ENCODE results near the gene BRSK1.

The BRSK1 gene

DNA sequence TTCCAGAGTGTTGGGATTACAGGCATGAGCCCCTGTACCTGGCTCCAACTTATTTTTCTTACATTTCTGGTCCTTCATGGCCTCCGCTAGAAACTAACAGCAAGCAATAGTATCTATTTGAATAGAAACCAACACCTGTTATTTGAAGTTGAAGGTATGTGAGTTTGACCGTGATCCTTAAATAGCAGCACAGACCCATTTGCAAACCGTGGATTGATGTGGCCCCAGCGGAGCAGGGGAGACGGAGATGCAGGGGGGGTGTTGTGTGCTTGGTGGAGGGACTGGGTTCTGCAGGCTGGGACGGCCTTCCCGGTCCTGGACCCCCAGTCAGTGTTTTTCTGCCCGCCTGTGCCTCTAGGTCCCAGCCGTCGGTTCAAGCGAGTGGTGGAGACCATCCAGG is 24.5 kb downstream of the BRSK1 start:
- TF ChIP-seq, protein P1, sequence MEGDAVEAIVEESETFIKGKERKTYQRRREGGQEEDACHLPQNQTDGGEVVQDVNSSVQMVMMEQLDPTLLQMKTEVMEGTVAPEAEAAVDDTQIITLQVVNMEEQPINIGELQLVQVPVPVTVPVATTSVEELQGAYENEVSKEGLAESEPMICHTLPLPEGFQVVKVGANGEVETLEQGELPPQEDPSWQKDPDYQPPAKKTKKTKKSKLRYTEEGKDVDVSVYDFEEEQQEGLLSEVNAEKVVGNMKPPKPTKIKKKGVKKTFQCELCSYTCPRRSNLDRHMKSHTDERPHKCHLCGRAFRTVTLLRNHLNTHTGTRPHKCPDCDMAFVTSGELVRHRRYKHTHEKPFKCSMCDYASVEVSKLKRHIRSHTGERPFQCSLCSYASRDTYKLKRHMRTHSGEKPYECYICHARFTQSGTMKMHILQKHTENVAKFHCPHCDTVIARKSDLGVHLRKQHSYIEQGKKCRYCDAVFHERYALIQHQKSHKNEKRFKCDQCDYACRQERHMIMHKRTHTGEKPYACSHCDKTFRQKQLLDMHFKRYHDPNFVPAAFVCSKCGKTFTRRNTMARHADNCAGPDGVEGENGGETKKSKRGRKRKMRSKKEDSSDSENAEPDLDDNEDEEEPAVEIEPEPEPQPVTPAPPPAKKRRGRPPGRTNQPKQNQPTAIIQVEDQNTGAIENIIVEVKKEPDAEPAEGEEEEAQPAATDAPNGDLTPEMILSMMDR (conservative IDR thresholded peaks at IDR 0.05), result no peak
- no peak for TF ChIP-seq ZFX (IDR thresholded peaks at IDR 0.05)
- no peak overlapping the region for H3K27ac ChIP-seq

DNA sequence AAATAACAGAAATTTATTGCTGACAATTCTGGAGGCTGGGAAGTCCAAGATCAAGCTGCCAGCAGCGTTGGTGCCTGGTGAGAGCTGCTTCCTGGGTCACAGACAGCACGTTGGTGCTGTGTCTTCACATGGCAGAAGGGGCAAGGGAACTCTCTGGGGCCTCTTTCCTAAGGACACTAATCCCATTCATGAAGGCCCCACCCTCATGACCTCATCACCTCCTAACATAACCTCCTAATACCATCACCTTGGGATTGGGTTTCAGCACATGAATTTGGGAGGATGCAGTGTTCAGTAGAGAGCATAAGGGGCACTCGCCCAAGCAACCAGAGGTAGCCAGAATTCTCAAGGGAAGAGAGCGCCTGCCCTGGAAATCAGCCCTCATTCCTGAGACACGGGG is 25.7 kb downstream of the BRSK1 start:
- TF ChIP-seq ZFX (IDR thresholded peaks at IDR 0.05), result no peak
- TF ChIP-seq, protein P1 (conservative IDR thresholded peaks at IDR 0.05), result no peak
- H3K27ac ChIP-seq, result no peak overlapping the region

DNA sequence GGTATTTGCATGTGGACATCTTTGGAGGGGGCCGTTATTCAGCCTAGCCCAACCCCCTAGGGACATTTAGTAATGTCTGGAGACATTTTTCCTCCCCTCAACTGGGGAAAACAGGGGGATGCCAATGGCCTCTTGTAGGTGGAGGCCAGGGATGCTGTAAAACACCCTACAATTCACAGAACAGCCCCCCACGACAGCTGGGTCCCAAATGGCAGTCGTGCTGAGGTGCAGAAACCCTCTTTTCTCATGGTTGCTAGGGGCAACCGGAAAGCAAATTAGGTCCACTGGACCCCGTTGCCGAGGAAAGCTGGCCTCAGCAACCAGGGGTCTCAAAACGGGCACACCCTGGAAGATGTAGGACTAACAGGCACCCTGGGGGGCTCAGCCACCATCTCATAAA is 26.7 kb downstream of the BRSK1 start:
- no peak for TF ChIP-seq ZFX (IDR thresholded peaks at IDR 0.05)
- TF ChIP-seq, protein P1 (conservative IDR thresholded peaks at IDR 0.05), result no peak
- H3K27ac ChIP-seq, result no peak overlapping the region

DNA sequence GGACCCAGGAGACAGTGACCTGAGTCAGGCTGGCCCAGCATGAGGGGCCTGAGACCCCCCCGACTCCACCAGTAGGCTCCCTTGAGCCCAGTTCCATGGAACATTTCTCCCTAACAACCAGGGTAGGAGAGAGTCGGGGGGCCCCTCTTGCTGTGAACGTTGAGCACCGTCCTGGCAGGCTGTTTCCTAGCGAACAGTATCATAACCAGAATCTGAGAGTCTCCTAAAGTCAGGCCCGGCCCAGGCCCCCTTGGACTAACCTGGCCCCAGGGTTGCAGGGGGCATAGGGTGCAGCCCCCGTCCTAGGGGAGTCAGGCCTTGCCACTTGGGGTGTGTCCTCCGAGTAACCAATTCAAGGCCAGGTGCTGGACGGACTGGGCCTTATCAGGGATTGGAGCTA is 27.6 kb downstream of the BRSK1 start:
- TF ChIP-seq, protein P1 (conservative IDR thresholded peaks at IDR 0.05), result no peak
- no peak for TF ChIP-seq ZFX (IDR thresholded peaks at IDR 0.05)
- no peak overlapping the region for H3K27ac ChIP-seq

DNA sequence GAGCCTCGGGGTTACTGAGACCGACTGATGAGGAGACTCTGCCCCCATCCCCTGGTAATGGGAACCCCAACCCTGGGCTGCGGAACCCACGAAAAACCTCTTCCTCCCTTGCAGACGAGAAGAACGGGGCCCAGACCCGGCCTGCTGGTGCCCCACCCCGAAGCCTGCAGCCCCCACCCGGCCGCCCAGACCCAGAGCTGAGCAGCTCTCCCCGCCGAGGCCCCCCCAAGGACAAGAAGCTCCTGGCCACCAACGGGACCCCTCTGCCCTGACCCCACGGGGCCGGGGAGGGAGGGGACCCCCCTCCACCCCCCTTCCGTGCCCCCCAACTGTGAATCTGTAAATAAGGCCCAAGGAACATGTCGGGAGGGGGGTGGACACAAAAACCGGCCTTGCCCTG is 28.0 kb downstream of the BRSK1 start:
- no peak overlapping the region for H3K27ac ChIP-seq
- TF ChIP-seq ZFX (IDR thresholded peaks at IDR 0.05), result no peak
- TF ChIP-seq, protein P1 (conservative IDR thresholded peaks at IDR 0.05), result no peak

DNA sequence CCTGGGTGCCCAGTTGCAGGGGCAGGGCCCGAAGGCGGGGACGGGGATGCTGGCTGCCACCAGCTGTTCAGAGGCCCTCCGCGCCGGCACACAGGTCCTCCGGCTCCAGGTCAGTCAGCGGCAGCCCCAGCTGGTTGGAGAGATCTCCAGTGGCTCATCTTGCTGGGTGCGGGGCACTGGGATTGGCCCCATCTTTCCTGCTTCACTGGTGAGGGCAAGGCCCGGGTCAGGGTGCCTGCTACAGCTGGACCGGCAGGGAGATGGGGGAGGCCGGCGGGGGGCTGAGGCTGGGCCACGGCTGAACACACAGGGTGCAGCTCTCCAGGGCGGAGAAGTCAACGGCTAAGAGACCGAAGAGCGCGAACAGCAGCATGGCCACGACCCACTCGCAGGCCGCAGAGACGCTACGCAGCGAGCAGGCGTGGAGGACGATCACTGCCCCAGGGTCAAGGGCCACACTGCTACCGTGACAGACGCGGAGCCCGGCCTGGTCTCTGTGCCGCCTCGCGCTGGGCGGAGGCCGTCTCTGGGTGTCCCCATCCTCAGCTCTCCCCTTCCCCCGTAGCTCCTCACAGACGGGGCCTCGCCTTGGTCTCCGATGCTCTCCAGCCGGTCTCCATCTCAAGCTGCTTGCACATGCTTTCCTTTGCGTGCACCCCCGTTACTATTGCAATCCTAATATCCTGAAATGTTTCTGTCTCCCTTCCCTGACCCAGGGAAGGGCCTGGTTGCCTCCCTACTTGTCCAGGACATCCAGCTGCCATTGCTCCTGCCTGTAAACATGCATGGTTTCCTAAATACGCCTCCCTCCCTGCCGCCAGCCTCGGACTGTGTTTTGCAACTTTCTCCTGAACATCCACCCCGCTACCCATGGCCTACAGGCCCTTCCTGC is 29.1 kb downstream of the BRSK1 start:
- H3K27ac ChIP-seq, result no peak overlapping the region
- TF ChIP-seq, protein P1 (conservative IDR thresholded peaks at IDR 0.05), result no peak
- no peak for TF ChIP-seq ZFX (IDR thresholded peaks at IDR 0.05)

DNA sequence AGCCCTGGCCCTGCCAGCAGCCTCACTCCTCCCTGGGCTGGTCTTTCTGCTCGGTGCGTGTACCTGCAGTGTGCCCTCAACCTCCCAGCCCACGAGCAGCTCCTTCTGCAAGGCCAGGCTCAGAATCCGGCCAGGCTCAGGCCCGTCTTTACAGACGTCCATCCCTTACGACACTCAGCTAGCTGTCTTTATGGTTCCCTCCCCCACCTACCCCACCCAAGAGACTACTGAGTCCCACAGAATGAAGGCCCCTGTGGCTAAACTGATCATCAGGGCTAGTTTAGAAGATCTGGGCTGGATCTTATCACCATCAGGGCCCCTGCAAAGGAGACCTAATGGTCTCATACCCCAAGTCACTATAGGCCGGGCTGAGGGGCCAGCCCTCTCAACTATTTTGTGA is 30.6 kb downstream of the BRSK1 start:
- H3K27ac ChIP-seq, result no peak overlapping the region
- TF ChIP-seq ZFX (IDR thresholded peaks at IDR 0.05), result no peak
- TF ChIP-seq, protein P1 (conservative IDR thresholded peaks at IDR 0.05), result no peak

All from C4-2B (cell line).